CD8-positive, alpha-beta memory T cell (primary cell): ENCODE measurements around the gene SOX15. TPM values are rescaled to one million over a fixed set of nuclear protein-coding genes. Genes with fewer than 3 reads are reported as not detected.

Experiments
- CTCF ChIA-PET: fragments of 350-600 bp; sonication (Branson Sonifier 250); formaldehyde crosslinking; loops from one replicate; lab custom pipeline; 2021; ENCODE audit warnings: antibody characterized with exemption; lab: Charles Lee
- POLR2A ChIA-PET: fragments of 350-600 bp; sonication (Branson Sonifier 250); formaldehyde crosslinking; loops from one replicate; lab custom pipeline; 2021; ENCODE audit warnings: antibody characterized with exemption; lab: Charles Lee
- DNase-seq, 5 donors: peaks; one replicate each; pipeline versions ENCODE4 v3.0.0 to v3.0.0-alpha.2; 2020 to 2022; ENCODE audit warnings: mixed read lengths in 1 of 5
- H3K27ac ChIP-seq: one replicate; pipeline ENCODE4 v1.7.0; 2013; ENCODE audit warnings: low read depth, mild to moderate bottlenecking, low read length, moderate library complexity
- H3K27me3 ChIP-seq: 2 replicates; pipeline ENCODE4 v1.7.0; 2013; ENCODE audit warnings: low read length, mild to moderate bottlenecking; ENCODE audit not compliant: insufficient read depth, poor library complexity, severe bottlenecking
- H3K36me3 ChIP-seq: 2 replicates; pipeline ENCODE4 v1.7.0; 2013; ENCODE audit warnings: mild to moderate bottlenecking, low read length, moderate library complexity; ENCODE audit not compliant: insufficient read depth
- H3K4me1 ChIP-seq: 2 replicates; pipeline ENCODE4 v1.7.0; 2013; ENCODE audit warnings: mild to moderate bottlenecking, low read length, moderate library complexity; ENCODE audit not compliant: insufficient read depth
- H3K4me3 ChIP-seq: 2 replicates; pipeline ENCODE4 v1.7.0; 2013; ENCODE audit warnings: mild to moderate bottlenecking, low read length
- H3K9me3 ChIP-seq: 2 replicates; pipeline ENCODE4 v1.7.0; 2013; ENCODE audit warnings: mild to moderate bottlenecking, low read length
- H3K27ac Mint-ChIP-seq, 8 donors: one replicate each; pipeline ENCODE4 v1.8.0; 2020 to 2021; ENCODE audit warnings: mixed read lengths in 8 of 8, mild to moderate bottlenecking in 6 of 8, inconsistent platforms in 3 of 8, moderate library complexity in 3 of 8
- H3K27me3 Mint-ChIP-seq, 2 donors: one replicate each; pipeline ENCODE4 v1.8.0; 2020 to 2021; ENCODE audit warnings: mixed read lengths in 2 of 2, mild to moderate bottlenecking in 1 of 2, moderate library complexity in 1 of 2
- H3K36me3 Mint-ChIP-seq, 3 donors: one replicate each; pipeline ENCODE4 v1.8.0; 2020 to 2021; ENCODE audit warnings: mixed read lengths in 3 of 3, inconsistent platforms in 1 of 3, mild to moderate bottlenecking in 1 of 3
- H3K4me1 Mint-ChIP-seq, 3 donors: one replicate each; pipeline ENCODE4 v1.8.0; 2020 to 2021; ENCODE audit warnings: mixed read lengths in 3 of 3, inconsistent platforms in 1 of 3, mild to moderate bottlenecking in 1 of 3
- H3K4me3 Mint-ChIP-seq, 7 donors: one replicate each; pipeline ENCODE4 v1.8.0; 2020 to 2021; ENCODE audit warnings: mixed read lengths in 7 of 7, mild to moderate bottlenecking in 6 of 7, moderate library complexity in 4 of 7, inconsistent platforms in 2 of 7
- H3K9me3 Mint-ChIP-seq, 5 donors: one replicate each; pipeline ENCODE4 v1.8.0; 2020 to 2022; ENCODE audit warnings: mixed read lengths in 5 of 5, mild to moderate bottlenecking in 3 of 5, moderate library complexity in 2 of 5, inconsistent platforms in 1 of 5
- polyA plus RNA-seq: library from polyadenylated mRNA; unstranded; fragments of 300-500 nt; fragmentation: Illumina TruSeq; gene quantifications from one replicate; pipeline ENCODE4 v1.2.3, GENCODE V29; 2021
- total RNA-seq, 2 experiments: library from RNA; stranded (reverse); gene quantifications; one replicate each; pipeline ENCODE4 v1.2.3, GENCODE V29; 2021

Gene SOX15
- total and polyA plus RNA-seq, 3 experiments from 2014 or later: 0.29 to 0.31 TPM; not detected in 1

DNA sequence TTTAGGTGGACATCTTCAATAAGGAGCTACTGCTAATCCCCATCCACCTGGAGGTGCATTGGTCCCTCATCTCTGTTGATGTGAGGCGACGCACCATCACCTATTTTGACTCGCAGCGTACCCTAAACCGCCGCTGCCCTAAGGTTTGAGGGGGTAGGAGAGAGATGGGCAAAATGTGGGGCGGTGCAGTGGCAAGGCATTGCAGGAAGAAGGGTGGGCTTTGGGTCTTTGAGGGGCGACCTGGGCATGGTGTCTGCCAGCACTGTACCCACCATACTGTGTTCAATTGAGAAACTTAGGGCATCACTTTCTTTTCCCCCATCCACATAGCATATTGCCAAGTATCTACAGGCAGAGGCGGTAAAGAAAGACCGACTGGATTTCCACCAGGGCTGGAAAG is 19.5 kb downstream of the SOX15 start:
- no peak overlapping the region for H3K4me3 Mint-ChIP-seq
- CTCF ChIA-PET: interaction anchor here (1.7 to 2.5 kb wide), 3 partner anchors 10 to 19 kb away, joined by 4 to 14 read pairs (median 4); partner anchors contain the start of genes MPDU1 and SOX15
- Histone ChIP-seq H3K4me1 (peaks cover 21% of the 10 kb centered on the region), H3K36me3 (peaks cover 36% of the 10 kb centered on the region), H3K9me3 (no peaks in the 10 kb centered on the region), H3K27ac (no peak overlapping the region), H3K27me3 (no peaks in the 10 kb centered on the region), H3K4me3 (no peak overlapping the region)
- DNase-seq: no peak
- H3K4me1 Mint-ChIP-seq: peaks cover 27 to 33% (median 28%) of the 10 kb centered on the region in 3 donors
- peaks cover 0 to 7% of the 10 kb centered on the region in 2 donors for H3K27me3 Mint-ChIP-seq
- H3K36me3 Mint-ChIP-seq: peaks cover 15 to 78% (median 20%) of the 10 kb centered on the region in 3 donors
- H3K9me3 Mint-ChIP-seq: peaks cover 0 to 4% (median 2%) of the 10 kb centered on the region in 5 donors
- peak overlapping the region in 5 of 8 donors; percentile 43 to 77 (median 51) for H3K27ac Mint-ChIP-seq
- POLR2A ChIA-PET: interaction anchor here (0.8 kb wide), 1 partner anchor 10 kb away, joined by 3 read pairs; no protein-coding TSS in a partner anchor

DNA sequence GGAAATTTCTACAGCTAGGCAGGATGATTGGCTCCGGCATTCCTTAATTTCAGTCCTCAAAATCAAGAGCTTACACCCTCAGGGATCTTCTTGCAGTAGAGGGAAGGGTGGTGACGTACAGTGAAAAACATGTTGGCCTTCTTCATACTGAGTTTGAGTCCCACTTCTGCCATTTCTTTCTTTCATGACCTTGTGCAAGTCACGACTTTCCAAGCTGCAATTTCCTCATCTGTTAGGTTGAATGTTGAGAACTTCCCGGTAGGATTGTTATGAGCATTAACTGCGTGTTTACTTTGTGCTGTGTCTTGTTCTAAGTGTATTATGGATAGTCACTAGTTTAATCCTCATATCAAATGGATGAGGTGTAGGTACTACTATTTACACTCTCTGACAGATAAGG is 20.3 kb downstream of the SOX15 start:
- Mint-ChIP-seq H3K27ac (peak overlapping the region in 2 of 8 donors; percentile 19 to 20), H3K4me3 (no peak overlapping the region), H3K27me3 (peaks cover 0 to 7% of the 10 kb centered on the region in 2 donors), H3K4me1 (peaks cover 19 to 26% (median 20%) of the 10 kb centered on the region in 3 donors), H3K9me3 (peaks cover 0 to 4% (median 2%) of the 10 kb centered on the region in 5 donors), H3K36me3 (peaks cover 10 to 78% (median 17%) of the 10 kb centered on the region in 3 donors)
- no peak for DNase-seq
- Histone ChIP-seq H3K4me3 (no peak overlapping the region), H3K27ac (no peak overlapping the region), H3K9me3 (no peaks in the 10 kb centered on the region), H3K36me3 (peaks cover 34% of the 10 kb centered on the region), H3K27me3 (no peaks in the 10 kb centered on the region), H3K4me1 (peaks cover 13% of the 10 kb centered on the region)
- ChIA-PET POLR2A (no interaction called here), CTCF (interaction anchor here (0.7 to 2.5 kb wide), 5 partner anchors 9 to 46 kb away, joined by 3 to 14 read pairs (median 4); partner anchors contain the start of genes MPDU1 and SOX15)

DNA sequence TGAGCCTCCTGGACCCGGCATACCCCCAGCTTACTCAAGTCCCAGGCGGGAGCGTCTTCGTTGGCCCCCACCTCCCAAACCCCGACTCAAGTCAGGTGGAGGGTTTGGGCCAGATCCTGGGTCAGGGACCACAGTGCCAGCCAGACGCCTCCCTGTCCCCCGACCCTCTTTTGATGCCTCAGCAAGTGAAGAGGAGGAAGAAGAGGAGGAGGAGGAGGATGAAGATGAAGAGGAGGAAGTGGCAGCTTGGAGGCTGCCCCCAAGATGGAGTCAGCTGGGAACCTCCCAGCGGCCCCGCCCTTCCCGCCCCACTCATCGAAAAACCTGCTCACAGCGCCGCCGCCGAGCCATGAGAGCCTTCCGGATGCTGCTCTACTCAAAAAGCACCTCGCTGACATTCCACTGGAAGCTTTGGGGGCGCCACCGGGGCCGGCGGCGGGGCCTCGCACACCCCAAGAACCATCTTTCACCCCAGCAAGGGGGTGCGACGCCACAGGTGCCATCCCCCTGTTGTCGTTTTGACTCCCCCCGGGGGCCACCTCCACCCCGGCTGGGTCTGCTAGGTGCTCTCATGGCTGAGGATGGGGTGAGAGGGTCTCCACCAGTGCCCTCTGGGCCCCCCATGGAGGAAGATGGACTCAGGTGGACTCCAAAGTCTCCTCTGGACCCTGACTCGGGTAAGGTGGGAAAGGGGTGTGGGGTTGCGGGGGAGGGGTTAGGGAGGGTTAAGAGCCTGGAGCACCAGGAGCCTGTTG is 26.6 kb downstream of the SOX15 start:
- Mint-ChIP-seq H3K27me3 (peaks cover 0 to 4% of the 10 kb centered on the region in 2 donors), H3K4me1 (peaks cover 21 to 35% (median 22%) of the 10 kb centered on the region in 3 donors), H3K4me3 (peak overlapping the region; percentile 79 to 97 (median 88)), H3K36me3 (peaks cover 4 to 52% (median 7%) of the 10 kb centered on the region in 3 donors), H3K27ac (peak overlapping the region in 5 of 8 donors; percentile 81 to 96 (median 91)), H3K9me3 (peaks cover 0 to 2% (median 0%) of the 10 kb centered on the region in 5 donors)
- POLR2A ChIA-PET: no interaction called here
- Histone ChIP-seq H3K27ac (peak overlapping the region; percentile 94), H3K4me1 (peaks cover 32% of the 10 kb centered on the region), H3K4me3 (peak overlapping the region; percentile 95), H3K36me3 (peaks cover 21% of the 10 kb centered on the region), H3K27me3 (no peaks in the 10 kb centered on the region), H3K9me3 (no peaks in the 10 kb centered on the region)
- DNase-seq: no peak
- CTCF ChIA-PET: no interaction called here

DNA sequence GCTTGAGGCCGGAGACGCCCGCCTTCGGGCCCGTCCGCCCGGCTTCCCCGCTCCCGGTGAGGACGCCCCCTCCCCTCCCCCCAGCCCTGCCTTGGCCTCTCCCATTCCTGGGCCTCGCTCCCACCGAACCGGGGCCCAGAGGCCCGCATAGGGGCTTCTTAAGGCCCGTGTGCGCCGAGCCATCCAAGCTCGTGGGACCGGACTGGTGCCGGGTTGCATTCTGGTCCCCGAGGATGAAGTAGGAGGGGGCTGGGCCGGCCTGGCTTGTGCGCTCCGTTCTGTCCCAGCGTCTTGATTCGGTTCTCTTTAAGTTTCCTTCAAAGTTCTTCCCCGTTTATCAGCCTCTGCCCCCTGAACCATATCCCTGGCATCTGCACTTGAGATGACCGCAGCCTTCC is 27.7 kb downstream of the SOX15 start:
- H3K4me1 Mint-ChIP-seq: peaks cover 20 to 35% (median 21%) of the 10 kb centered on the region in 3 donors
- Histone ChIP-seq H3K27ac (peak overlapping the region; percentile 94), H3K27me3 (no peaks in the 10 kb centered on the region), H3K9me3 (no peaks in the 10 kb centered on the region), H3K4me1 (peaks cover 37% of the 10 kb centered on the region), H3K4me3 (peak overlapping the region; percentile 95), H3K36me3 (peaks cover 21% of the 10 kb centered on the region)
- H3K27ac Mint-ChIP-seq: peak overlapping the region; percentile 81 to 96 (median 91)
- H3K36me3 Mint-ChIP-seq: peaks cover 3 to 46% (median 4%) of the 10 kb centered on the region in 3 donors
- peaks cover 0 to 4% of the 10 kb centered on the region in 2 donors for H3K27me3 Mint-ChIP-seq
- no peak for DNase-seq
- H3K4me3 Mint-ChIP-seq: peak overlapping the region; percentile 79 to 97 (median 89)
- peaks cover 0 to 2% (median 0%) of the 10 kb centered on the region in 5 donors for H3K9me3 Mint-ChIP-seq
- ChIA-PET POLR2A (interaction anchor here (1.4 to 2.4 kb wide), 3 partner anchors 11 to 27 kb away, joined by 6 to 13 read pairs (median 7); partner anchors contain the start of gene CD68), CTCF (interaction anchor here (1.7 to 3.9 kb wide), 7 partner anchors 14 to 125 kb away, joined by 5 to 75 read pairs (median 15); partner anchors contain the start of genes FXR2, MPDU1, SLC35G6 and TP53)

DNA sequence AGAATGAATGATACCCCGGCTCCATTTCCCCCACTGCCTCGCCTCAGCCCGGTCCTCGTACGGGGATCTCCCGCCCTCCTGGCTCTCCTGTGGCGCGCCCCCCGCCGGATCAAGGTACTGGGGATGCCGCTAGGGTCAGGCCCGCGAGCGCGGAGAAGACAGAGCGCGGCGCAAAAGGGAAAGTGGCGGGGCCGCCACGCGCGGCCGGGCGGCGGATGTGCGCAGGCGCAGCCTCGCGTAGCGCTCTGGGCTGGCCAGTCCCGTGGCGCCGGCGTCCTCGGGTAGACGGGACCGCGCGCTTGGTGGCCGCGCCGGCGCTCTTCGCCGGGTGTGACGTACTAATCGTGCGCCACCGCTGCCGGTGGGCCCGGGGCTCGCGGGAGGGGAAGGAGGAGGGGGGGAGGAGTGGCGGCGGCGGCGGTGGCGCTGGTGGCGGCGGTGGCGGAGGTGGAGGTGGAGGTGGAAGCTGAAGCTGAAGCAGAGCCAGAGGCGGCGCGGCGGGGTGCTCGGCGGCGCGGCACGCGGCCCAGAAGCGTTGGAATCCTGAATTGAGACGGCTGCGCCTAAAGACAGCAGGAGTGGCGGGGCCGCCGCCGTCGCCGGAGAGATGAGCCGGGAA is 28.2 kb downstream of the SOX15 start, which contains the start of gene SENP3:
Gene SENP3 (plus strand): TSS at position 331 of the 619 bp plus-strand sequence. CDS start 1,158 bp downstream, outside the sequence.
- H3K4me1 Mint-ChIP-seq: peaks cover 20 to 33% (median 22%) of the 10 kb centered on the region in 3 donors
- peak within 1 kb of the TSS; percentile 91 to 99 (median 98) for H3K27ac Mint-ChIP-seq
- peak within 1 kb of the TSS; percentile 94 for H3K27ac ChIP-seq
- peak; percentile 88 to 94 (median 91) for DNase-seq
- no peaks in the 10 kb centered on the region for H3K27me3 ChIP-seq
- peaks cover 37% of the 10 kb centered on the region for H3K4me1 ChIP-seq
- peak within 1 kb of the TSS; percentile 88 to 97 (median 89) for H3K4me3 Mint-ChIP-seq
- peaks cover 0 to 4% of the 10 kb centered on the region in 2 donors for H3K27me3 Mint-ChIP-seq
- POLR2A ChIA-PET: interaction anchor here (0.8 to 2.4 kb wide), 12 partner anchors 10 to 225 kb away, joined by 4 to 13 read pairs (median 7); partner anchors contain the start of genes ACAP1, CD68, MPDU1 and POLR2A
- H3K9me3 ChIP-seq: no peaks in the 10 kb centered on the region
- H3K36me3 Mint-ChIP-seq: peaks cover 0 to 41% (median 3%) of the 10 kb centered on the region in 3 donors
- H3K9me3 Mint-ChIP-seq: peaks cover 0 to 2% (median 0%) of the 10 kb centered on the region in 5 donors
- CTCF ChIA-PET: interaction anchor here (0.6 to 3.9 kb wide), 34 partner anchors 9 to 329 kb away, joined by 3 to 75 read pairs (median 6); partner anchors contain the start of genes ACAP1, FXR2, GABARAP and MPDU1
- H3K36me3 ChIP-seq: peaks cover 21% of the 10 kb centered on the region
- peak within 1 kb of the TSS; percentile 95 for H3K4me3 ChIP-seq

DNA sequence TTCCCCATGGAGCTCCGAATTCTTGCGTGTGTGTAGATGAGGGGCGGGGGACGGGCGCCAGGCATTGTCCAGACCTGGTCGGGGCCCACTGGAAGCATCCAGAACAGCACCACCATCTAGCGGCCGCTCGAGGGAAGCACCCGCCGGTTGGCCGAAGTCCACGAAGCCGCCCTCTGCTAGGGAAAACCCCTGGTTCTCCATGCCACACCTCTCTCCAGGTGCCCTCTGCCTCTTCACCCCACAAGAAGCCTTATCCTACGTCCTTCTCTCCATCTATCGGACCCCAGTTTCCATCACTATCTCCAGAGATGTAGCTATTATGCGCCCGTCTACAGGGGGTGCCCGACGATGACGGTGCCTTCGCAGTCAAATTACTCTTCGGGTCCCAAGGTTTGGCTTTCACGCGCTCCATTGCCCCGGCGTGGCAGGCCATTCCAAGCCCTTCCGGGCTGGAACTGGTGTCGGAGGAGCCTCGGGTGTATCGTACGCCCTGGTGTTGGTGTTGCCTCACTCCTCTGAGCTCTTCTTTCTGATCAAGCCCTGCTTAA is 28.8 kb downstream of the SOX15 start:
- Mint-ChIP-seq H3K27me3 (peaks cover 0 to 4% of the 10 kb centered on the region in 2 donors), H3K27ac (peak overlapping the region; percentile 91 to 99 (median 98)), H3K9me3 (peaks cover 0 to 2% (median 0%) of the 10 kb centered on the region in 5 donors), H3K4me1 (peaks cover 23 to 33% (median 25%) of the 10 kb centered on the region in 3 donors), H3K36me3 (peaks cover 0 to 42% (median 3%) of the 10 kb centered on the region in 3 donors), H3K4me3 (peak overlapping the region; percentile 88 to 97 (median 89))
- H3K27me3 ChIP-seq: no peaks in the 10 kb centered on the region
- peak overlapping the region; percentile 94 for H3K27ac ChIP-seq
- CTCF ChIA-PET: interaction anchor here (0.6 to 3.9 kb wide), 42 partner anchors 9 to 341 kb away, joined by 3 to 75 read pairs (median 6); partner anchors contain the start of genes ACAP1, CHRNB1, FXR2 and GABARAP
- peaks cover 37% of the 10 kb centered on the region for H3K4me1 ChIP-seq
- H3K4me3 ChIP-seq: peak overlapping the region; percentile 95
- peaks cover 21% of the 10 kb centered on the region for H3K36me3 ChIP-seq
- no peaks in the 10 kb centered on the region for H3K9me3 ChIP-seq
- DNase-seq: peak; percentile 74 to 85 (median 81)
- POLR2A ChIA-PET: interaction anchor here (0.5 to 2.4 kb wide), 18 partner anchors 11 to 631 kb away, joined by 3 to 13 read pairs (median 6); partner anchors contain the start of genes ACAP1, CD68, FGF11 and MPDU1
